Measurements from ENCODE around the gene IGHMBP2.
A peak's percentile ranks its signal among the peaks of the same experiment; 100 is the strongest.

IGHMBP2 gene

DNA sequence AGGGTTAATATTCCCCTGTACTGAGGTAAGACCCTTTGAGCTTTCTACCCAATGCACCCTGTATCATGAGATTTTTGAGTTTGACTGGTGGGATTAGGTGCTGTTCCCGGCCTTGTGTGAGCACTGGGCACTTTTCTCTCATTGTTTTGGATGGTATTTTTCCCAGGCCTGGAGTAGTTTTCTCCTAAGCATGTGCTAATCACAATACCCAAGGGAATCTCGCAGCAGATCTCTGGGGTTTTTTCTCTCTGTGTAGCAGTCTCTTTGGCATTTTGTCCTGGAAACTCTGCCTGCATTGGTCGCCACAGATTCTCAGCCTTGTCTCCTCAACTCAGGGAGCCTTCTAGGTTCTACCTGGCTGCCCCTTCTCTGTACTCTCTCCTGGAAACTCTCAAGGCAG, 19.9 kb downstream of the IGHMBP2 start:
- TF ChIP-seq, protein P1, sequence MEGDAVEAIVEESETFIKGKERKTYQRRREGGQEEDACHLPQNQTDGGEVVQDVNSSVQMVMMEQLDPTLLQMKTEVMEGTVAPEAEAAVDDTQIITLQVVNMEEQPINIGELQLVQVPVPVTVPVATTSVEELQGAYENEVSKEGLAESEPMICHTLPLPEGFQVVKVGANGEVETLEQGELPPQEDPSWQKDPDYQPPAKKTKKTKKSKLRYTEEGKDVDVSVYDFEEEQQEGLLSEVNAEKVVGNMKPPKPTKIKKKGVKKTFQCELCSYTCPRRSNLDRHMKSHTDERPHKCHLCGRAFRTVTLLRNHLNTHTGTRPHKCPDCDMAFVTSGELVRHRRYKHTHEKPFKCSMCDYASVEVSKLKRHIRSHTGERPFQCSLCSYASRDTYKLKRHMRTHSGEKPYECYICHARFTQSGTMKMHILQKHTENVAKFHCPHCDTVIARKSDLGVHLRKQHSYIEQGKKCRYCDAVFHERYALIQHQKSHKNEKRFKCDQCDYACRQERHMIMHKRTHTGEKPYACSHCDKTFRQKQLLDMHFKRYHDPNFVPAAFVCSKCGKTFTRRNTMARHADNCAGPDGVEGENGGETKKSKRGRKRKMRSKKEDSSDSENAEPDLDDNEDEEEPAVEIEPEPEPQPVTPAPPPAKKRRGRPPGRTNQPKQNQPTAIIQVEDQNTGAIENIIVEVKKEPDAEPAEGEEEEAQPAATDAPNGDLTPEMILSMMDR (IDR thresholded peaks at IDR 0.05; ENCODE audit: extremely low read depth, missing control alignments), result no peak
- DNase-seq (ENCODE audit: low spot score), result no peak

DNA sequence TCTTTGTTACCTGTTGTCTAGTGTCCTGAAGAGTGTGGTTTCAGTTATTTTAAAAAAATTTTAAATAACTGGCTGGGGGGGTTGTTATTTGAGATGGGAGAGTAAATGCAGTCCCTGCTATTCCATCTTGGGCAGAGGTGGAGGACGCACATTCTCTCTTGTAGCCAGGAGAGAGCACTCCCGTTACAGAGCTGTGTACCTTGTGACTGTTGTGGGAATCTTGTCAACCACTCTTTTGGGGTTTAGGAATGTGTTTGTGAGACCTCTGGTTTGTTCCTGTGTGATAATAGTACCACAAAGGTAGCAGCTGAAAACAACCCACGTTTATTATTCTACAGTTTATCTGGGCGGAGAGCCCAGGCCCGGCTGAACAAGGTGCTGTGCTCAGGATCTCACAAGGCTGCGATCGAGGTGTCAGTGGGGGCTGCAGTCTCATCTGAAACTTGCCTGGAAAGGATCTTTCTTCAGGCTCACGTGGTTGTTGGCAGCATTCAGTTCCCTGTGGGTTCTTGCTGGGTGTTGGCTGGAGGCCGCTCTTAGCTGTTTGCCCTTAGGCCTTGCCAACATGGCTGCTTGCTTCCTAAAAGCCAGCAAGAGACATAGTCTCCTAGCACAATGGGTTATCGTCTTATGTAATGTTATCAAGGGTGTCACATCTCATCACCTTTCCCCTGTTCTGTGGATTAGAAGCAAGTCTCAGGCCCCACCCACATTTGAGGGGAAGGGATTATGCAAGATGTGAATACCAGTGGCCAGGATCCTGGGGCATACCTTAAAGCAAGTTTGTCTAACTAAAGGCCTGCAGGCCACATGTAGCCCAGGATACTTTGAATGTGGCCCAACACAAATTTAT, 20.6 kb downstream of the IGHMBP2 start:
- no peak for DNase-seq (ENCODE audit: low spot score)
- TF ChIP-seq, protein P1 (IDR thresholded peaks at IDR 0.05; ENCODE audit: extremely low read depth, missing control alignments), result no peak

DNA sequence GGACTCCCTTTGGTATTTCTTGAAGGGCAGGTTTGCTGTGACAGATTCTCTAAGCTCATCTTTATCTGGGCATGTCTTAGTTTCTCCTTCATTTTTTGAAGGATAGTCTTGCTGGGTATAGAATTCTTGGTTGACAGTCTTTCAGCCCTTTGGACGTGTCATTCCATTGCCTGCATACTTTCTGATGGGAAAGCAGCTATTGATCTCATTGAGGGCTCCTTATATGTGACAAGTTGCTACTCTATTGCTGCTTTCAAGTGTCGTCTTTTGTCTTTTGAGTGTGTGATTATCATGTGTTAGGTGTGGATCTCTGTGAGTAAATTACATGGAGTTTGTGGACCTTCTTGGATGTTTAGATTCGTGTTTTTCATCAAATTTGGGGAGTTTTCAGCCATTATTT, 21.9 kb downstream of the IGHMBP2 start:
- TF ChIP-seq, protein P1 (IDR thresholded peaks at IDR 0.05; ENCODE audit: extremely low read depth, missing control alignments), result no peak
- no peak for DNase-seq (ENCODE audit: low spot score)

DNA sequence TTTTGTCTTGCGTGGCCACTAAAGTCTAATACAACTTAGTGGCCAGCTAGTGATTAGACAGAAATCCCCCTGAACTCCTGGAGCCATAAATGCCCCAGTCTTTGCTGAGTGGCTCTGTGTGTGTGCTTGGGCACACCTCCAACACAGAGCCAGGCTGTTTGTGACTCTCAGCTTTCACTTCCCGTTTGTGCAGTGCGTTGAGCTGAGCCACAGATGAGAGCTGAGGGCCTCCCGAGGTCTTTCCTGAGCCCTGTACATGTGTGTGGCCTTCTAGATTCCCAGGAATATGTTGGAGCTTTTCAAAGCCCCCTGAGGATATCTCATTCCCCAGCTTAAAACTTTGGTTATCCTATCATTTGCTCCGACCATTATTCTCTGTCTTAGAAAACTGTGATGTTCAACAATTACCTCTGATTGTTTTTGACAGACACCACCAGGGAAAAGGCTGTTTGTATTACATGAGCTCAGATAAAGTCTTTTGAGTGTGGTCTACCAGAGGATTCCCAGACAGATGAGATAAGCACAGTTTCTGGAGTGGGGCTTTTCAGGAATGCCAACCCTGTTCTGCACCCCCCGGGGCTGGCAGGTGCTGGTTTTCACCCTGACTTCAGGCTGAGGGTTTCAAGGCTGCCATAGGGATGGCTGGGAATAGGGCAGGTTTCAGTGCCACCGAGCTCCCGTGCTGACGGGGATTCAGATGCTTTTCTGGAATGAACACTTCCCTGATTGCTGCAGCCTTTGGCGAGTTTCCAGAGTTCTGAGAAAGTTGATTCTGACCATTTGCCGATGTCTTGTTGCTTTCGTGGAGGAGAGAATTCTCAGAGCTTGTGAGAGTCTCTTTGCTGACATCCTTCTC, 23.8 kb downstream of the IGHMBP2 start:
- DNase-seq (ENCODE audit: low spot score), result peak; percentile 72
- TF ChIP-seq, protein P1 (IDR thresholded peaks at IDR 0.05; ENCODE audit: extremely low read depth, missing control alignments), result no peak

DNA sequence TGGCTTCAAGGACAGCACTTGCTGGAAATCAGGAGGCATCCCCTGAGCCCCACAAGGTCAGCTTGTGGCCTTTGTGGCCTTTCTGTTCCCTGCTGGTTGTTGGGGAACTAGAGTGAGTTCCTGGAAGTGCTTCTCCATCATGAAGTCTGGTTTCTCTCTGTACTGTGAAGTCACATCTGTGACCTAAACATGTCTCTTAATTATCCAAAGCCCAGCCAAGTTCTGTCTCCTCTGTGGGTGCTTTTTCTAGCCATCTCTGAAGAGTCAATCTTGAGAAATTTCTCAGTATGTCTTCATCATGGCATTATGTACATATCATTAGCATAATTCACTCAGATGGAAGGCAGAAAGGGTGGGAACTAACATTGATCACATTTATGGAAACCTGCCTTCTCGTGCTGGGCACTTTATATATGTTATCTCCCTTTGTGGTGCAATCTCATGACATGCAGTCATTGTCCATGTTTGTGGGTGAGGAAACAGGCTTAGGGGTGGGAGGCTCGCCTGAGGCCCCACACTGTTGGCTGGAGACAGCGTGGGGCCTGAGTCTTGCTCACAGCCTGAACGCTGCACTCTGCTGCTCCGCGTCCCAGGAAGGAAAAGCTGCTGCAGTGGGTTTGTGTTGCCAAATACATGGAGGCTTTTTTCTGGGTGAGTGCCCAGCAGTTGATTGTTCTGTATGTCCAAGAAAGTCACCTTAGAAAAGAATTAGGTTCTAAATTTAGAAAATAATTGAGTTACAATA, 24.6 kb downstream of the IGHMBP2 start:
- DNase-seq (ENCODE audit: low spot score), result no peak
- TF ChIP-seq, protein P1 (IDR thresholded peaks at IDR 0.05; ENCODE audit: extremely low read depth, missing control alignments), result no peak

DNA sequence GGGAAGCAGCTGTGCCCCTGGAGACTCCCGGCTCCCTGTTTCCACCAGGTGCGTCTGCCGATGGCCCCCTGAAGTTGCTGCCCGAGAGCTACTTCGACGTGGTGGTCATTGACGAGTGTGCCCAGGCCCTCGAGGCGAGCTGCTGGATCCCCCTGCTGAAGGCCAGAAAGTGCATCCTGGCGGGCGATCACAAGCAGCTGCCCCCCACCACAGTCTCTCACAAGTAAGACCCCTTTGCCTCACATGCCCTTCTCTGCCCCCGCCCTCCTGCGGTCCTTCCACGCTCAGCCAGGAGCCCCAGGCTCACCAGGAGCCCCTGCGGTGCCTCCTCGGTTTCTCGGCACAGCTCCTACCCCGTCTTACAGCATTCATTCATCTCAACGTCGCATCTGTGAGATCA, 25.4 kb downstream of the IGHMBP2 start:
- TF ChIP-seq, protein P1 (IDR thresholded peaks at IDR 0.05; ENCODE audit: extremely low read depth, missing control alignments), result no peak
- DNase-seq (ENCODE audit: low spot score), result no peak

Measured in GM20000 (cell line).